Bladder microvascular endothelial cell (primary cell): ENCODE data around the gene PRSS57. TPM values are rescaled to one million over a fixed set of nuclear protein-coding genes. Genes with fewer than 3 reads are reported as not detected.

Source experiments
- total RNA-seq: library from RNA; depleted of rRNA; stranded (reverse); fragments of >200 nt; gene quantifications from 2 replicates; pipeline ENCODE4 v1.2.3, GENCODE V29; 2014

The PRSS57 gene
- total RNA-seq, result 0.16 TPM in 1 of 2 replicates, not detected in the other

GRCh38 chr19:695352-695949 lies at the start of gene PRSS57:
Gene PRSS57 (minus strand): TSS chr19:695452. CDS start chr19:695430, 22 bp downstream.

GRCh38 chr19:708154-709143 lies 13.2 kb upstream of the PRSS57 start, which contains the start of gene PALM:
Gene PALM (plus strand): TSS chr19:708935. CDS start chr19:709147, 212 bp downstream.

GRCh38 chr19:676339-677105 lies 18.7 kb downstream of the PRSS57 start, which contains the start of gene FSTL3:
Gene FSTL3 (plus strand): TSS chr19:676392. CDS start chr19:676424, 32 bp downstream.

GRCh38 chr19:662962-663681 lies 32.1 kb downstream of the PRSS57 start, which contains the start of gene RNF126:
Gene RNF126 (minus strand): TSS chr19:663214. CDS start chr19:663121, 93 bp downstream.

GRCh38 chr19:639253-640160 lies 55.7 kb downstream of the PRSS57 start, which contains the start of gene FGF22:
Gene FGF22 (plus strand): TSS chr19:639879. CDS start chr19:639926, 47 bp downstream.

Other genes starting within 250 kb of the PRSS57 start
- gene SHC2, start 234.4 kb downstream of the PRSS57 start, total RNA-seq, result 1.8 and 15.8 TPM in 2 replicates
- gene MADCAM1, start 199.0 kb downstream of the PRSS57 start, total RNA-seq, result 0.06 TPM in 1 of 2 replicates, not detected in the other
- gene TPGS1, start 188.0 kb downstream of the PRSS57 start, total RNA-seq, result 14.0 and 34.5 TPM in 2 replicates
- gene CDC34, start 163.7 kb downstream of the PRSS57 start, total RNA-seq, result 104 and 109 TPM in 2 replicates
- not detected in 2 replicates for gene GZMM, start 151.4 kb downstream of the PRSS57 start, total RNA-seq
- 219 and 355 TPM in 2 replicates for gene BSG, start 122.9 kb downstream of the PRSS57 start, total RNA-seq
- gene HCN2, start 105.6 kb downstream of the PRSS57 start, total RNA-seq, result 0.32 and 1.8 TPM in 2 replicates
- 19.3 and 34.0 TPM in 2 replicates for gene POLRMT, start 61.9 kb downstream of the PRSS57 start, total RNA-seq
- gene FGF22, start 55.6 kb downstream of the PRSS57 start, total RNA-seq, result under 0.01 TPM in 1 of 2 replicates, not detected in the other
- gene RNF126, start 32.2 kb downstream of the PRSS57 start, total RNA-seq, result 17.3 and 25.2 TPM in 2 replicates
- gene FSTL3, start 19.1 kb downstream of the PRSS57 start, total RNA-seq, result 4.5 and 13.2 TPM in 2 replicates
- gene PALM, start 13.5 kb upstream of the PRSS57 start, total RNA-seq, result 13.6 and 65.8 TPM in 2 replicates
- gene MISP, start 55.7 kb upstream of the PRSS57 start, total RNA-seq, result not detected in 2 replicates
- gene PTBP1, start 102.0 kb upstream of the PRSS57 start, total RNA-seq, result 107 and 233 TPM in 2 replicates
- gene PLPPR3, start 126.5 kb upstream of the PRSS57 start, total RNA-seq, result 0.13 and 0.16 TPM in 2 replicates
- gene AZU1, start 132.4 kb upstream of the PRSS57 start, total RNA-seq, result not detected in 2 replicates
- not detected in 2 replicates for gene PRTN3, start 145.5 kb upstream of the PRSS57 start, total RNA-seq
- not detected in 2 replicates for gene ELANE, start 156.9 kb upstream of the PRSS57 start, total RNA-seq
- gene CFD, start 164.2 kb upstream of the PRSS57 start, total RNA-seq, result 1.5 and 1.8 TPM in 2 replicates
- gene MED16, start 197.7 kb upstream of the PRSS57 start, total RNA-seq, result 18.3 and 54.2 TPM in 2 replicates
- gene RNU6-9, start 198.0 kb upstream of the PRSS57 start, total RNA-seq, result not detected in 2 replicates
- 17.5 and 33.3 TPM in 2 replicates for gene R3HDM4, start 217.8 kb upstream of the PRSS57 start, total RNA-seq
- gene KISS1R, start 221.9 kb upstream of the PRSS57 start, total RNA-seq, result not detected in 2 replicates
- 9.2 and 16.4 TPM in 2 replicates for gene ARID3A, start 230.6 kb upstream of the PRSS57 start, total RNA-seq